NCI-H2196 (cell line): ENCODE results near the gene SH3PXD2A.

Experiments used
- DNase-seq: peaks from one replicate; lab custom pipeline; 2025; ENCODE audit not compliant: unreplicated experiment; lab: John Stamatoyannopoulos, UW

SH3PXD2A gene

DNA sequence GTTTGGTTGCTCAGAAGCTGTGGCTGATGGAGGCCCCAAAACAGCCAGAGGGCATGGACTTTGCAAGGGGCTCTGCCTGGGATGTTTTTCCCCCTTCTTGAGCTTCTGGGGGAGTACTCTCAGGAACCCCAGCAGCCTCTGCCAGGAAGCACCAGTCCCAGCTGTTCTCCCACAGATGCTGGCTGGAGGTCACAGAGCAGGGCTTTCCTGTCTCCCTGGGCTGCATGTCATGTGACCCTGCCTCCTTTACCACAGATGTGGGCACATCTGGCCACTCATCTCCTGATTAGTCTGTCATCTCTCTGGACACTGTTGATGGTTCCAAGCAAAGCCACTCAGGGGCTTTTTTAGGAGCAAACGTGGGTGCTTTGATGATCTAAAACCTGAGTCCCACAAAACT is 225.2 kb downstream of the SH3PXD2A start:
- DNase-seq, result no peak

DNA sequence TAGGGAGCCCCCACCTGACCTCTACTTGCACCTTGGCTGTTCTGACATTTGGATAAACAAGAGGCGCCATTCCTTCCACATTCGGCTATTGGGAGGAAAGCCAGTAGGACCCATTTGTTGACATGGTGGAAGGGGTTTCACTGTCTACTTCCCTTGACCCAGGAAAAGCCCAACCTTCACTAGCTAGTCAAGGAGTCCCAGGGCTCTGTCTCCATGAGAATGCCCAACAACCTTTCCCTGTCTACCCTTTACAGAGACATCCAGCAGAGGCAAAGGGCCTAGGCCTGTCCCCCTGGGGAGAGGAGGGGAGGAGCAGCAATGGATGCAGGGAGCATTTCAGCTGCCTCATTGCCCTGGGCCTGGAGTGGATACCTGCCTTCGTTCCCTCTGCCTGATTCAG is 225.8 kb downstream of the SH3PXD2A start:
- DNase-seq, result no peak

DNA sequence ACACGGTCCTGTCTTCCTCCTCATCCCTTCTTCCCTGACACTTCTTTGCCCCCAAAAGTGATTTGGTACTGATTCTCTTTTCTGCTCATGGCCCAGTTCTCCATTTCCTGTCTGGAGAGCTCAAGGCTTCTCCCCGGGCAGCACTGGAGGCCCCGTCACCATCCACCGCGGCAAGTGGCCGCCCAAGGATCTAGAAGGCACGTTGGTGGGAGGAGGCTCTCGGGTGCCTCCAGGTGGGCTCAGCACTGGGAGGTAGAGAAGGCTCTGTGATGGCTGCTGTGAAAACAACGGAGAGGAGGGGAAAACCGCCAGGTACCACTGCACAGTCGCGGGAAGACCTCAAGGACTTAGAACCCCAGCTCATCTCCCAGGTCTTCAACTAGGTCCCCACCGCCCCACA is 227.5 kb downstream of the SH3PXD2A start:
- no peak for DNase-seq

DNA sequence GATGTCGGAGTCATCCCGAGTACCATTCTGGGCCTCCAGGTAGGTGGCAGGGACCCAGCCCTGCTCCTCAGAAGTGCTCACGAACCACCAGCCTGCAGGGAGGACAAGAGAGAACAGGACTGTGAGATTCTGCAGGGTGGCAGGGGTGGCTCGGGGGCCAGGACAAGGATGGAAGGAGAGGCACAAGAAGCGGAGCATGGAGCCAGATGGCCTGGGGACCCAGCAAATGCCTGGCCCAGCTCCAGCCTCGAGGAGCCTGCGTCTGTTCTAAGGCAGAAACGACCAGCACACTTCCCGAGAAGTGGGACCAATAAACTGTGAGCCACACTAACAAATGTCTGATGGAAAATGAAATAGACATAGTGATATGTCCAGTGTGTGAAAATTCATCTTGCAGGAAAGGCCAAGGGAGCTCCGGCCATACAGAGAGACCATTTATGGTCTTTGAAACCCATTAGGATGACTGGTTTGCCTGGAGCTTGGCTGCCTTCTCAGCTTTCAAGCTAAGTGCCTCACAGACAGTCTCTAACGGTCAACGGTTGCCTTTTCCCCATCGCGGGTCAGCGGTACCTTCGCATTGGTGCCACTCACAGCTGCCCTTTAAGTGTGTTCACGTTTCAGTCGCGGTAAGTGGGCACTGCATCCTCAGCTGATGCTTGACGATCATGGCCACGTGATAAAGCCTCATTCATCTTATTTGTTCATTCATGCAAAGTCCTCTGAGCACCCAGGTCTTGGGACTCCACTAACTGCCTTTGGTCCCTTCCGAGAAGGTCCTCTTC is 228.1 kb downstream of the SH3PXD2A start:
- DNase-seq, result no peak

DNA sequence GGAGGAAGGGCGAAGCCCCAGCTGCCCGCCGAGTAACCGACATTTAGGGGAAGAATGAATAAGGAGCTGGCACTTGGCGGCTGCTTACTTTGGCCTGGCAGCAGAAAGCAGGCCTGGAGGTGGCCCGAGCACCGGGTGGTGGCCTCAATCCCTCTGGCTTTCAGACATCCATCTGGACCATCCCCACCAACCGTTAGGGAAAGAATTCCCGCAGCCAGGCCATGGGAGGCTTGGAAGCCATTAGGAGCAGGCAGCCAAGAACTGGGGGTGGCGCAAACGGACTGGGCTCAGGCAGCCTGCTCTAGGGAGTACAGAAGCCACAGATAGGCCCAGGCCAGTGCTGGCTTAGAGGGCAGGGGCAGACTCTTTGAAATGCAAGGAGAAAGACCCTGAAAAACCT is 229.2 kb downstream of the SH3PXD2A start:
- DNase-seq, result no peak

DNA sequence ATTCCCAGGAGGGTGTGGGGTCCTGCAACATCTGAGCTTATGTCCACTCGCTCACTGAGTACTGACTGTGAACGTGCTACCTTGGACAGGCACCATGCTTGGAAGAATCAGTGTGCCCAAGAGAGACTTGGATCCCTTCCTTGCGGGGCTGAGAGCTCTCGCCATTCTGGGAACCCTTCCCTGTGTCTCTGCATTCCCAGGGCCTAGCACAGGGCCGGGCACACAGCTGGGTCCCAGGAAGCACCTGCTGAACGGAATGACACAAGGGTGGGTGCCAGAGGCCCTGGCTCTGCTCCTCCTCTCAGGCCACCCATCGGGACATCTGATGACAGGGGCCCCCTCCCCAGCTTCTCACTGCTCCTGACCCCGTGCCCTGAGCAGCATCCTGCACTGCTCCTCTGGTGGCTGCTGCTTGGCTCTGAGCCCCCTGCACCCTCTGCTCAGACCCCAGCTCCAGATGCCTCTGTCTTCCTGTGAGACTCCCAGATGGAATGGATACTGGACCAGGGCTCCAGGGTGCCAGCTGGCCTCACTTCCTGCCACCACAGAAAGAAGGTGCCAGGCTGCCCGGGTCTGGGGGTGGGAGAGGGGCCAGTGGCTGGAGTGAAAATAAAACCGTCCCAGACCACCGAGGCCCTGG is 232.3 kb downstream of the SH3PXD2A start:
- DNase-seq, result no peak

DNA sequence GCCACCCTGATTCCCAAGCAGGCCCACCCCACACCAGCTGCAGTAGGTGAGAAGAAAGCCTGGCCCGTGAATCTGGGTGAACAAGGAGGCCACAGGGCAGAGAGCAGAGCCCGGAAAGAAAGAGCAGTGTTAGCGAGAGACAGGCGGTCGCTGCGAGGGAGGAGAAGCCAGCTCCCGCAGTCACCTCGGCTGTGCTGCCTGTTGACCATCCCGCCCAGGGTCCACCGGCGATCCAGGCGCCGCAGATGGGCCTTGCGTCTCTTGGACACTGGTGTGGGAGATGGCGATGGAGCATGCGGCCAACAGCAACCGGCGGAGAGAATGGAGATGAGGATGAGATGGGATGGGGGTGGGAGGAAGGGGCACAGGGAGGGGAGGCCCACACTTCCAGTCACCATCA is 233.1 kb downstream of the SH3PXD2A start:
- DNase-seq, result no peak

DNA sequence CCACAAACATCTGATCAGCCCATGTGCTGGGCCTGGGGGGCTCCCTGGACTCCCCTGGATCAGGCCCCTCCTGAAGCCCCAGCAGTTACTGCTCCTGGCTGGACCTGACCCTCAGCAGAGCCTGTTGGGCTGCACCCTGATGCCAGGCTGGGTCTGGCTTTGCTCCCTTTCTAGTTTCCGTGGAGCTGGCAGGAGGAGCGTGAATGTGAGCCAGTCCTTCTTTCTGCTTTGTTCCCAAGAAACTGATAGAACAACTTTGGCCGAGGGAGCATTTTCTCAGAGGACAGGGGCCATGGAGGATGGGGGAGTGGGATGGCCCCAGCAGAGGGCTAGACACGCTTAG is 233.6 kb downstream of the SH3PXD2A start:
- no peak for DNase-seq

DNA sequence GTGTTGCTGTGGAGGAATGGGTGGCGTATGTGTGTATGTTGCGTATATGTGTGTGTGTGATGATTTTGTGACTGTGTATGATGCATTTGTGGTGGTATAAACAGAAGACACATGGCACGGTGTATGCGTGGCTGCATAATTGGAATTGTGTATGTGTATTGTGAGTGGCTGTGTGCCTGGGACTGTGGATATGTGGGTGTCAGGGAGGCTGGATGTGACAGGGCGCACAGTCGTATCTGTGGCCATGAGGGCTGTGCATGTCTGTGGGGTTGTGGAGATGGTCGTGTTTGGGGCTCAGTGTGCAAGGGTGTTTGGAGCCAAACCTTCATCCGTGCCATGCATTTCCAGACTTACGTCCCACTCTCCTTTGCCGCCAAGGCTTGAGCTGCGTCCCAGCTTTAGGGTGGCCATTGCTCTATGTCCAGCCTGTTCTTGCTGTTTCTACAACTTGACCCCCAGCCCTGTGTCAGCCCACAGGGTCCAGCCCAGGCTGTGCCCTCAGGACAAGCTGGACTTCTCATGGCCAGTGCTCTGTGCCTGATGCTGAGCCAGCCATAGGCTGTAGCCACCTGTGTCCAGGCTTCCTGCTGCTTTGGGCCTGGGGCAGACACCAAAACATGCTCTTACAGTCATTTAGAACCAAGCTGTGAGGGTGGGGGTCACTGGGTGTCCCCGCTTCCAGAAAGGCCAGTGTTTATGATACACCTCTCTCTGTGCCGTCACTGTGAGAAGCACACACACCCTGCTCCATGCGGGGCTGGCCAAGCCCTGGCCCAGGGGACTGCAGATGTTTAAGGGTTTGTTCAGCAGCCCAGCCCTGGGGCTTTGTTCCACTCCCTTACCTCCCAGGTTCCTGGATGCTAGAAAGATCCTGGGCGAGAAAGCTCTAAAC is 234.2 kb downstream of the SH3PXD2A start:
- DNase-seq, result no peak

DNA sequence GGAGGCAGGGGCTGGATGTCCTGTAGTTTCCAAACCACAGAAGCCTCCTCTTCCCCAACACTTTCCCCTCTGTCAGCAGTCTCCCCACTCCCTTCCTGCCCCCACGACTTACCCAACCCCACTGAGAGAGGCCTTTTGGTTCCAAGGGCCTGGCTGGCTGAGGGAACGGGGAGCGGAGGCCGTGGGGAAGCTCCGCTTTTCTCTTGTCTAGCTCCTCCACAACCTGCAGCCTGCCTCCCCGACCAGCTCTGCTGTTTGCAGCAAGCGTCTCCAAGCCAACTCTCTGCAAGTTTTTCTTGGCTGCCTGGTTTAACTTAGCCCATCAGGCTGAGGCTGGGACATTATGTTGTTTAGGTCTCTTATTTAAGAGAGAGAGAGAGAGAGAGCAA is 235.0 kb downstream of the SH3PXD2A start:
- DNase-seq, result no peak

DNA sequence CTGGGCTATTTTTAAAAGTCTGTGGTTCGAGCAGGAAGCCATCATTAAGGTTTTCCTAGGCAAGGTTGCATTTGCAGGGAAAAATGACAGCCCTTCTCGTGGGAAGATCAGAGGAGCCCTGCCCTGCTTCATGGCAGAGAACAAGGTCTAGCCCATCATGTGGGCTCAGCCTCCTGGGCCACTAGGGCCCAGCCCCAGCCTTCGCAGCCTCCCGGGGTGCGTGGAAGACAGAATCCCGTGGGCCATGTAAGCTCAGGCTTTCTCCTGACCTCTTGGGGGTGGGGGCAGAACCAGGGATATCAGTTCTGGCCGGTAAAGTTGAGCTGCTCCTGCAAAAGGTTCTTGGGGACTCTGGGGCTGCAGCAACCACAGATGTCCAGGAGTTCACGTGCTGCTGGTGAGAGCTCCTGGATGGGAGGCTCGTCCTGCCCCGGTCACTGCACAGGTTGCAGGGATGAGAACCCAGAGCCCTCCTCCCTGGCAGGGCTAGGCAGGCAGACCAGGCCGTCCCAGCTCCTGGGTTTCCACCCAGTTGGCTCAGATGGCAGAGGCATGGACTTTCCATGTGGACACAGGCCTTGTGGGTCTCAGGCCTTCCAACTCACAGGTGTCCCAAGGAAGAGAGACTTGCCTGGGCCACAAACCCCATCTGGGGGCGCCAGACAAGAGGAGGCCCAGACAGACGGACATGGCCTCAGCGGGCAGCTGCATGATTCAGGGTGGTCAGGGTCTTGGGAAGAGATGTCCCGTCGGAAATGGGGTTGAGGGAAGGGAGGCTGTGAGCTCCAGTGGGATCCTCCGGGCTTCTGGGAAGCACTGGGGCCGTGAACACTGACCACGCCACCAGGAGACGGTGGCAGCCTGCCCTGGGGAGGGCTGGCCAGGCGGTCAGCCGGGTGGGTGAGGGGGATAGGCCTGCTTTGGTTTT is 235.7 kb downstream of the SH3PXD2A start:
- no peak for DNase-seq

DNA sequence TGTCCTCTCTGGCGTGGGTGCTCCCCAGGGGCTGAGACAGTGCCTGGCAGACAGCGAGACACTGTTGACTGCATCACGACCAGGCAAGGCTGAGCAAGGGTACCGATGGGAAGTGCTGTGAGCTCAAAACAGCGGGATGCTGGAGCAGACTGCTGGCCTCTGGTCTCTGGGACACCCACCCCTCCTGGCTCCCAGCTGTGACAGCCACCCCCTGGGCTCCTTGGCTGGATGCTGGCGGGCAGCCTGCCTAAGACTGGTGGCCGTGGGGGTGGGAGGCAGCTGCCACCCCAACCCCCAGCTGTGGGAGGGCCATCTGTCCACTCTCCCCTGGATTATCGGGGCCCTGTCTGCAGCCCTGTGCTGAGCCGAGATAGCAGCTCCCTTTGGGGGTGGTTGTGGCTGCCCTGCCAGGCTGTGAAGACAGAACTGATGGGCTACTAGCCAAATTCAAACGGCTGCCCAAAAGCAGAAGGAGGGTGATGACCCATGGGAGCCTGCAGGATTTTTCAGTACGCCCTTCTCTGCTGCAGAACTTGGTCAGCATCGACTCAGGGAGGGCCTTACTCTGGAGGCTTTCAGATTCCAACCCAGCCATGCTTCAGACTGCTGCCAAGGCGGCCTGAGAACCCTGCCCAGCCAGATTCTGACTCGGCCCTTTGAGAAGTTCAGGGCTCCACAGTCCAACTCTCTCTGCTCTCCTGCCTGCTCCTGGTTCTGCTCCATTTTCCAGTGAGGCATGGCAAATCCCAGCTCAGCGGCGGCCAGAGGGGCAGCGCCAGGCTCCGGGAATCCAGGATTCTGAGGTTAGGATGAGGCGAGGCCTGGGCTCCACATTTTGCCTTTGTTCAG is 236.6 kb downstream of the SH3PXD2A start:
- DNase-seq, result no peak

DNA sequence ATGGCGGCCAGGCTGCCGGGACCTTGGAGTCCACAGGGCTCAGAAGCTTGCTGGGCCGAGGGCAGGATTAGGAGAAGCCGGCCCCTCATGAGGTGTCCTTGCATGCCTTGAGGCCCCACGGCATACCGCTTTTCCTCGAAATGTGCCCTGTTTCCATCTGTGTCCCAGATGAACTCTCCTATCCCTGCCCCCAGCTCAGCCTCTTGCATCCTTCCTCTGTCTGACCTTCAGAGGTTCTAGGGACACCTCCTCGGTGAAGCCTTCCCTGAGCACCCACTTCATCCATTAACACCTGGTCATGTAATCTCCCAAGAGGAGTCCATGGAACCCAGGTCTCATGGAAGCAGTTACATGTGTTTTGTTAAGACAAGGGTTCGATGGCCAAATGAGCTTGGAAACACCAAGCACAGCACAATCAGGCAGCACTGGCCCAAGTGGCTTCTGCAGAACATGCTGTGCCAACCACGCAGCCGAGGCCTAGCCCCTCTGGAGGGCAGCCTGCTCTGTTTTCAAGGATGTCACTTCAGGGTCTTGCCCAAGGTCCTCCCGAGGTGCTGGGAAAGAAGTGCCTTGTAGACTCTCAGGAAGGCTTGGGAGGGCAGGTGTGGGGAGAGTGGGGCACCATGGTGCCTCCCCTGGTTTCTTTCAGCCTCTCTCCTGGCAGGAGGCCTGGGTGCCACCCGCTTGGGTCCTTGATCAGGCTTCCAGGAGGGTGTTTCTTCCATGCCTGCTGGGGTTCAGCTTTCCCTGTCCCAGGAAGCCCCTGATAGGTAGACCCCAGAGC is 237.6 kb downstream of the SH3PXD2A start:
- no peak for DNase-seq

DNA sequence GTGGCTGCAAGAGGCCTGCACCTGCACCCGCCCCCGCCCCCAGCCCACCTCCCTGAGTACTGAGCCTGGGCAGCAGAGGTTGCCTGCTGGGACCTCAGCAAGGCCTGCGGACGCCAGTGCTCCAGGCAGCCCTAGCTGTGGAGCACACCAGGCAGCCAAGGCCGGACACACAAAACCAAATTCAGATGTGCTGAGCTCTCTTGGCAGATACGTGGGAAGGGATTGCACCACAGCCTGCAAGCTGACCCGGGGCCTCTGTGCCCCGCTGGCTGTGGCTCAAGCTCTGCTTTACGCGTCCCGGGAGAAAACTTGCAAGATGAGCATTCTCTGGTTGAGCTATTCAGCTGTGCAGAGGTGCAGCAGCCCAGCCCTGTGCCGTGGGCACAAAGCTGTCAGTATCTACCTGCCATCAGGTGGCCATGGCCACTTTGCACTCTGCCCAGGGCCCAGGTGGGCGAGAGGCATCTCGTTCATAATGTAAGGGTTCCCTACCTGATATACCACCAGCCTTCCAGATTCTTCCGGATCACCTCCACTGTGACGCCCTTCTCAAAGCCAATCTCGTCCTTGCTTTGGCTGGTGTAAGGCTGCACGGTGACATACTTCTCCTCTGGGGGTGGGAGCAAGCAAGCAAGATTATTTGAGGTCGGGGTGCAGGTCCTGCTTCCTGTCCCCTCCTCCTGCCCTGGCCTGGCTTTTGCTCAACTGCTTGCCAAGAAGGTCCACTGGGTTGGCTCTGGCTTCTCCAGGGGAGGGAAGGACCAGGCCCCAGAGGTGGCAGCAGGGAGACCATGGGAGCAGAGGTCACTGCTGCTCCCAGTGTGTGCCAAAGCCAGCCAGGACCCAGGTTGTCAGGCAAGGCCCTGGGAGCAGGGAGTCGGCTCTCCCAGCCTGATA is 238.4 kb downstream of the SH3PXD2A start:
- no peak for DNase-seq

DNA sequence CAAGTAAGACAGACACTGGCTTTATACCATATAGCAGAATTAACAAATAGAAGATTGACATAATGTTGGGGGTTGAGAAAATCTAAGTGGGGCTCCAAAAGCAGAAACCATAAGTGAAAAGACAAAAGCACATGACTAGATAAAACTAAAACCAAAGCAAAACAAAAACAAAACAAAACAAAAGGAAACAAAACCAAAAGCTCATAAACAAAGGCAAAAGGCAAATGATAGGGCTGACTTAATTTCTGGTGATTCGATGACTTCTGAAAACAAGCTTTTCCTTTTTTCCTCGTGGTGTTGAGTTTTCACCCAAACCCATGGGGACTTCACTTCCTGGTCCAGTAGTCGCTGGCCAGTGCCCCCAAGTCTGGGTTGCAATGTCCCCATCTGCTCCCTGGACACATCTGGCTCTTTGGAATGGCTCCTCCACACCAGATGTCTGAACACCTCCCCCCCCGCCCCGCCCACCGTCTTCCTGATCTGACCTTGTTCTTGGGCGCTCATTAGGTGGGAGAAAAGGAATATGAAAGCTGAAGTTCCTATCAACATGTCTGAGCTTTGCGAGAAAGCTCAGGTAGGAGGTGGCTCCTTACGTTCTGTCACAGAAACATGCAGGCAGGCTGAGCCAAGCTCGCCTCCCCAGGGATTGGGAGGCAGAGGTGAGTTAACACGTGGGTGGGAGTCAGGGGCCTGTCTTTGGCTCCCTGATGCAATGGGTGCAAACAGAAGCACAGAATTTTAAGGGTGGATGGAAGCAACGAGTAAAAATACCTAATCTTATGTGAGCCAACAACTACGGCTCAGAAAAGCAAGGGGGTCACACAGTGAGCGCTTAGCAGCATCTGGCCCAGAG is 240.8 kb downstream of the SH3PXD2A start:
- DNase-seq, result no peak

DNA sequence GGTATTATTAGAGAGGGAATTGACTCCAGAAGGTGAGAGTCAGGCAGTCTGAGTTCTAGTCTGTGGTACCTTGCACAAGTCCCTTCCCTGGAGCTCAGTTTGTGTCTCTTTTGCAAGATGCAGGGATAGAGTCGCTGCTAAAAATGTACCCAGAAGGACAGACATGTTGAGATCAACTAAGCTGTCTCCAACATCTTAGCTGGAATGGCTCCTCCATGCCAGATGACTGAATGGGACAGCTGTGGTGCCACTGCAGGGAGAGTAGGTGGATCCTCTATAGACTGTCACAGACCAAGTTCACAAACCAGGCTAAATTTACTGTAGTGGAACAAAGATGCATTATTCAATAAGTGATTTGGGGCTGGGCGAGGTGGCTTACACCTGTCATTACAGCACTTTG is 241.8 kb downstream of the SH3PXD2A start:
- no peak for DNase-seq
